ENCODE measurements around the gene CPSF6.
"Not testable (repeated sequence)": the region's sequence is repeated elsewhere in the genome, so short reads cannot be mapped to it uniquely, and the experiment has no call there.

The CPSF6 gene

GRCh38 chr12:69239352-69239921 lies at the start of gene CPSF6:
TSS of gene CPSF6 (plus strand) at chr12:69239569. CDS start at chr12:69239647, 78 bp downstream.
- peak; percentile 96 for DNase-seq (ENCODE audit: low spot score)

- no peak for DNase-seq (ENCODE audit: low spot score)
Observed at GRCh38 chr12:69196302-69197288, 42.8 kb upstream of the CPSF6 start.

GRCh38 chr12:69199976-69200375 lies 39.4 kb upstream of the CPSF6 start:
- not testable (repeated sequence) for DNase-seq (ENCODE audit: low spot score)

GRCh38 chr12:69204191-69204590 lies 35.2 kb upstream of the CPSF6 start:
- no peak for DNase-seq (ENCODE audit: low spot score)

- no peak for DNase-seq (ENCODE audit: low spot score)
Observed at GRCh38 chr12:69210661-69211060, 28.7 kb upstream of the CPSF6 start.

GRCh38 chr12:69211160-69211559 lies 28.2 kb upstream of the CPSF6 start:
- DNase-seq (ENCODE audit: low spot score) = no peak

GRCh38 chr12:69214169-69214568 lies 25.2 kb upstream of the CPSF6 start:
- DNase-seq (ENCODE audit: low spot score) = no peak

GRCh38 chr12:69225251-69225910 lies 14.0 kb upstream of the CPSF6 start:
- DNase-seq (ENCODE audit: low spot score) = no peak

- DNase-seq (ENCODE audit: low spot score) = no peak
Observed at GRCh38 chr12:69231479-69231878, 7.9 kb upstream of the CPSF6 start.

GRCh38 chr12:69238589-69239351 lies 599 bp upstream of the CPSF6 start:
- DNase-seq (ENCODE audit: low spot score) = no peak

- DNase-seq (ENCODE audit: low spot score) = peak; percentile 41
Observed at GRCh38 chr12:69239922-69240630, 707 bp downstream of the CPSF6 start.

- no peak for DNase-seq (ENCODE audit: low spot score)
Observed at GRCh38 chr12:69240631-69240995, 1.2 kb downstream of the CPSF6 start.

- no peak for DNase-seq (ENCODE audit: low spot score)
Observed at GRCh38 chr12:69241438-69242092, 2.2 kb downstream of the CPSF6 start.

GRCh38 chr12:69243099-69244084 lies 4.0 kb downstream of the CPSF6 start:
- no peak for DNase-seq (ENCODE audit: low spot score)

- no peak for DNase-seq (ENCODE audit: low spot score)
Observed at GRCh38 chr12:69247268-69248018, 8.1 kb downstream of the CPSF6 start.

- no peak for DNase-seq (ENCODE audit: low spot score)
Observed at GRCh38 chr12:69252033-69252432, 12.7 kb downstream of the CPSF6 start.

GRCh38 chr12:69254046-69254445 lies 14.7 kb downstream of the CPSF6 start:
- peak; percentile 60 for DNase-seq (ENCODE audit: low spot score)

GRCh38 chr12:69254862-69255261 lies 15.5 kb downstream of the CPSF6 start:
- DNase-seq (ENCODE audit: low spot score) = no peak

GRCh38 chr12:69258655-69259054 lies 19.3 kb downstream of the CPSF6 start:
- no peak for DNase-seq (ENCODE audit: low spot score)

Measured in globus pallidus (tissue), 1 donor.